Pancreas (tissue), 10 donors: ENCODE measurements around the gene TSHR. TPM values are rescaled to one million over a fixed set of nuclear protein-coding genes. Genes with fewer than 3 reads are reported as not detected.

Experiments
- ATAC-seq, 4 donors: fragments of 200-7000 bp; cut with Tn5 transposase; one replicate each; pipeline versions ENCODE4 v1.8.0 to v1.9.1; 2020; ENCODE audit warnings: mild to moderate bottlenecking in 4 of 4, moderate library complexity in 4 of 4
- DNase-seq, 6 donors: peaks; one replicate each; pipeline ENCODE4 v3.0.0-alpha.2; 2020
- FAIRE-seq: peaks from 2 replicates; lab custom pipeline; 2012; peaks lifted over from hg19 to GRCh38; lab: Jason Lieb, UNC
- H3K27ac ChIP-seq, 4 donors: fragments of 200-600 bp; sonication (generic); 1 replicate in 3 of 4; 2 replicates in 1 of 4; pipeline versions ENCODE4 v1.5.0 to v1.8.0; 2020
- H3K27me3 ChIP-seq, 4 donors: fragments of 200-600 bp; one replicate each; pipeline ENCODE4 v1.8.0; 2021
- H3K36me3 ChIP-seq, 3 donors: fragments of 200-600 bp; sonication (generic) in 1 of 3; one replicate each; pipeline versions ENCODE4 v1.5.0 to v1.8.0; 2020 to 2021
- H3K4me1 ChIP-seq, 3 donors: fragments of 200-600 bp; one replicate each; pipeline ENCODE4 v1.8.0; 2021
- H3K4me3 ChIP-seq, 4 donors: fragments of 200-600 bp; sonication (generic) in 2 of 4; one replicate each; pipeline versions ENCODE4 v1.5.0 to v1.8.0; 2020 to 2021
- H3K9me3 ChIP-seq, 4 donors: fragments of 200-600 bp; one replicate each; pipeline ENCODE4 v1.8.0; 2021
- CTCF ChIP-seq, 4 donors: fragments of 200-600 bp; sonication (generic) in 3 of 4; IDR thresholded peaks; one replicate each; pipeline versions ENCODE4 v1.5.0 to v1.8.0; 2021; ENCODE audit warnings: antibody characterized with exemption in 4 of 4
- WGBS, 2 donors: extraction: QIAGEN DNeasy Blood & Tissue Kit; methylation state at CpG; one replicate each; pipeline ENCODE4 v1.1.7; 2013; 5-methylcytosine and 5-hydroxymethylcytosine counted together
- intact Hi-C, 3 donors: fragments of 100-400 bp; cut with DNase I; formaldehyde crosslinking; loops; one replicate each; pipeline versions ENCODE4 v1.11.1 to v1.14.2; 2022
- polyA plus RNA-seq, 2 donors: library from polyadenylated mRNA; stranded (reverse); fragments of 200-250 nt; gene quantifications; one replicate each; pipeline ENCODE4 v1.2.3, GENCODE V29; 2013
- total RNA-seq, 6 donors: library from RNA; stranded (reverse); fragmentation: NEBNext Ultra II Directional in 4 of 6; extraction: Animal tissue kit (Norgen Biotek cat#: 25700) in 4 of 6; gene quantifications; one replicate each; pipeline versions ENCODE4 v1.2.1 to v1.2.4, GENCODE V29; 2021 to 2023
- donor health status: healthy with polysubstance abuse.
- donor health status: DM: no; HTN: no; CAD: no; lungs with moderate emphysema.
- donor health status: DM: no; HTN: no; CAD: no.
- donor health status: control.
- donor health status: control.
- donor health status: Bipolar disorder and iron deficiency.
- donor health status: DM: yes; HTN: yes; CAD: no.
- donor health status: DM: no; HTN: no; CAD: no.
- donor health status: DM: no; HTN: no; CAD: no.
- donor health status: DM: yes; HTN: yes; CAD: no.

TSHR gene
- total and polyA plus RNA-seq, 8 donors, result 0.22 to 0.41 (median 0.29) TPM; not detected in 4

- H3K4me3 ChIP-seq, result no peak overlapping the region
- ATAC-seq, result no peak
- WGBS, 2 donors, result 68 to 81% methylated on average over 2 of the region's 2 CpGs
- intact Hi-C loops, result no loop called here
- no peaks in the 10 kb centered on the region for H3K27me3 ChIP-seq
- DNase-seq, result no peak
- TF ChIP-seq CTCF (IDR thresholded peaks at IDR 0.05), result no peak
- no peaks in the 10 kb centered on the region for H3K36me3 ChIP-seq
- H3K4me1 ChIP-seq, result no peaks in the 10 kb centered on the region
- no peaks in the 10 kb centered on the region for H3K9me3 ChIP-seq
- no peak overlapping the region for H3K27ac ChIP-seq
- FAIRE-seq, result no peak
Observed at GRCh38 chr14:81120501-81120900, 165.1 kb downstream of the TSHR start.

GRCh38 chr14:81122326-81122725, 166.9 kb downstream of the TSHR start:
- H3K4me3 ChIP-seq, result no peak overlapping the region
- H3K27me3 ChIP-seq, result no peaks in the 10 kb centered on the region
- ATAC-seq (no peak), FAIRE-seq (no peak), DNase-seq (no peak)
- 93 to 98% methylated on average over 3 of the region's 3 CpGs for WGBS, 2 donors
- no peaks in the 10 kb centered on the region for H3K9me3 ChIP-seq
- H3K36me3 ChIP-seq, result no peaks in the 10 kb centered on the region
- no peak overlapping the region for H3K27ac ChIP-seq
- TF ChIP-seq CTCF (IDR thresholded peaks at IDR 0.05), result no peak
- intact Hi-C loops, result no loop called here
- no peaks in the 10 kb centered on the region for H3K4me1 ChIP-seq

GRCh38 chr14:81123811-81124210, 168.4 kb downstream of the TSHR start:
- no peak for DNase-seq
- intact Hi-C loops, result no loop called here
- Histone ChIP-seq H3K4me1 (no peaks in the 10 kb centered on the region), H3K4me3 (no peak overlapping the region), H3K27me3 (no peaks in the 10 kb centered on the region), H3K27ac (no peak overlapping the region), H3K36me3 (no peaks in the 10 kb centered on the region), H3K9me3 (no peaks in the 10 kb centered on the region)
- FAIRE-seq, result no peak
- ATAC-seq, result no peak
- TF ChIP-seq CTCF (IDR thresholded peaks at IDR 0.05), result no peak

- no peaks in the 10 kb centered on the region for H3K36me3 ChIP-seq
- ATAC-seq, result no peak
- FAIRE-seq, result no peak
- intact Hi-C loops, result no loop called here
- no peaks in the 10 kb centered on the region for H3K9me3 ChIP-seq
- no peak for TF ChIP-seq CTCF (IDR thresholded peaks at IDR 0.05)
- no peak overlapping the region for H3K27ac ChIP-seq
- H3K4me1 ChIP-seq, result no peaks in the 10 kb centered on the region
- H3K27me3 ChIP-seq, result no peaks in the 10 kb centered on the region
- 85 to 86% methylated on average over 4 of the region's 4 CpGs for WGBS, 2 donors
- DNase-seq, result peak in 1 of 6 donors; percentile 44
- H3K4me3 ChIP-seq, result no peak overlapping the region
Observed at GRCh38 chr14:81125536-81125935, 170.1 kb downstream of the TSHR start.

- Histone ChIP-seq H3K4me1 (no peaks in the 10 kb centered on the region), H3K27me3 (no peaks in the 10 kb centered on the region), H3K27ac (no peak overlapping the region), H3K4me3 (no peak overlapping the region), H3K36me3 (no peaks in the 10 kb centered on the region), H3K9me3 (no peaks in the 10 kb centered on the region)
- intact Hi-C loops, result no loop called here
- ATAC-seq (no peak), FAIRE-seq (no peak), DNase-seq (no peak)
- 68 to 82% methylated on average over 5 of the region's 5 CpGs for WGBS, 2 donors
- TF ChIP-seq CTCF (IDR thresholded peaks at IDR 0.05), result no peak
Observed at GRCh38 chr14:81127785-81128184, 172.4 kb downstream of the TSHR start.
